ENCODE results near the gene SLC5A9.

- TF ChIP-seq POLR2A (IDR thresholded peaks at IDR 0.05) (no peak), CTCF (IDR thresholded peaks at IDR 0.05) (no peak), POLR2AphosphoS5 (IDR thresholded peaks at IDR 0.05) (no peak), EP300 (IDR thresholded peaks at IDR 0.05) (no peak)
These were observed 5.6 kb downstream of the SLC5A9 start for GRCh38 chr1:48228156-48228555.
